Measurements from ENCODE around the gene SEMA4D.

GRCh38 chr9:89502671-89503070, 4.8 kb upstream of the SEMA4D start:
- TF ChIP-seq POLR2A (IDR thresholded peaks at IDR 0.05; ENCODE audit: low read depth) (no peak), POLR2AphosphoS5 (IDR thresholded peaks at IDR 0.05) (no peak), EP300 (IDR thresholded peaks at IDR 0.05) (no peak)
- TF ChIP-seq, protein P1, sequence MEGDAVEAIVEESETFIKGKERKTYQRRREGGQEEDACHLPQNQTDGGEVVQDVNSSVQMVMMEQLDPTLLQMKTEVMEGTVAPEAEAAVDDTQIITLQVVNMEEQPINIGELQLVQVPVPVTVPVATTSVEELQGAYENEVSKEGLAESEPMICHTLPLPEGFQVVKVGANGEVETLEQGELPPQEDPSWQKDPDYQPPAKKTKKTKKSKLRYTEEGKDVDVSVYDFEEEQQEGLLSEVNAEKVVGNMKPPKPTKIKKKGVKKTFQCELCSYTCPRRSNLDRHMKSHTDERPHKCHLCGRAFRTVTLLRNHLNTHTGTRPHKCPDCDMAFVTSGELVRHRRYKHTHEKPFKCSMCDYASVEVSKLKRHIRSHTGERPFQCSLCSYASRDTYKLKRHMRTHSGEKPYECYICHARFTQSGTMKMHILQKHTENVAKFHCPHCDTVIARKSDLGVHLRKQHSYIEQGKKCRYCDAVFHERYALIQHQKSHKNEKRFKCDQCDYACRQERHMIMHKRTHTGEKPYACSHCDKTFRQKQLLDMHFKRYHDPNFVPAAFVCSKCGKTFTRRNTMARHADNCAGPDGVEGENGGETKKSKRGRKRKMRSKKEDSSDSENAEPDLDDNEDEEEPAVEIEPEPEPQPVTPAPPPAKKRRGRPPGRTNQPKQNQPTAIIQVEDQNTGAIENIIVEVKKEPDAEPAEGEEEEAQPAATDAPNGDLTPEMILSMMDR (IDR thresholded peaks at IDR 0.05) = no peak
